ENCODE measurements around the gene TC2N. TPM values are rescaled to one million over a fixed set of nuclear protein-coding genes. Genes with fewer than 3 reads are reported as not detected.

Gene TC2N
- total RNA-seq, 4 donors from 2014 or later = 28.0 to 61.7 (median 33.4) TPM

- WGBS = 41% methylated on average over 7 of the region's 8 CpGs
- H3K4me1 ChIP-seq = peaks cover 18% of the 10 kb centered on the region
- H3K9me3 ChIP-seq = no peaks in the 10 kb centered on the region
- H3K27me3 ChIP-seq = no peaks in the 10 kb centered on the region
- no peak for DNase-seq (ENCODE audit: low spot score in 2 of 2)
- TF ChIP-seq POLR2AphosphoS5 (IDR thresholded peaks at IDR 0.05) = peak in 2 of 3 donors; percentile 57 to 84
- TF ChIP-seq, protein P1, sequence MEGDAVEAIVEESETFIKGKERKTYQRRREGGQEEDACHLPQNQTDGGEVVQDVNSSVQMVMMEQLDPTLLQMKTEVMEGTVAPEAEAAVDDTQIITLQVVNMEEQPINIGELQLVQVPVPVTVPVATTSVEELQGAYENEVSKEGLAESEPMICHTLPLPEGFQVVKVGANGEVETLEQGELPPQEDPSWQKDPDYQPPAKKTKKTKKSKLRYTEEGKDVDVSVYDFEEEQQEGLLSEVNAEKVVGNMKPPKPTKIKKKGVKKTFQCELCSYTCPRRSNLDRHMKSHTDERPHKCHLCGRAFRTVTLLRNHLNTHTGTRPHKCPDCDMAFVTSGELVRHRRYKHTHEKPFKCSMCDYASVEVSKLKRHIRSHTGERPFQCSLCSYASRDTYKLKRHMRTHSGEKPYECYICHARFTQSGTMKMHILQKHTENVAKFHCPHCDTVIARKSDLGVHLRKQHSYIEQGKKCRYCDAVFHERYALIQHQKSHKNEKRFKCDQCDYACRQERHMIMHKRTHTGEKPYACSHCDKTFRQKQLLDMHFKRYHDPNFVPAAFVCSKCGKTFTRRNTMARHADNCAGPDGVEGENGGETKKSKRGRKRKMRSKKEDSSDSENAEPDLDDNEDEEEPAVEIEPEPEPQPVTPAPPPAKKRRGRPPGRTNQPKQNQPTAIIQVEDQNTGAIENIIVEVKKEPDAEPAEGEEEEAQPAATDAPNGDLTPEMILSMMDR (IDR thresholded peaks at IDR 0.05) = no peak
- no peaks in the 10 kb centered on the region for H3K36me3 ChIP-seq
- H3K27ac ChIP-seq = no peak overlapping the region
- no peak overlapping the region for H3K4me3 ChIP-seq
Observed at GRCh38 chr14:91858536-91859275, 8.6 kb downstream of the TC2N start.

DNA sequence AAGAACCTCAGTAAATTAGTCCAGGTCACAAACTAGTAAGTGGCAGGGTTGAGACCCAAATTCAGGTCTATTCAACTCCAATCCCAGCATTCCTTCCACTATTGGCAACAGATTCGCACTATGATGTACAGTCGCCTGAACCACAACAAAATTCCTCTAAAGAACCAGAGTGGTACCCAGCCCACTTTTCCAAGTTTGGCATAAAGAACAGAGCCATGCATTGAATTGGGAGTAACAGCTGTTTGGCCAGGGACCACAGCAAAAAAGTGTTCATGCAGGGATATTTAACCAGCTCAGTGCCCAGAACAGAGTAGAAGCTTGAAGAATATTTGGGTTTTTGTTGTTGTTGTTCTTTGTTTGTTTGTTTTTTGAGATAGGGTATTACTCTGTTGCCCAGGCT, 9.7 kb downstream of the TC2N start:
- 89% methylated on average over 2 of the region's 2 CpGs for WGBS
- H3K9me3 ChIP-seq = no peaks in the 10 kb centered on the region
- DNase-seq (ENCODE audit: low spot score in 2 of 2) = no peak
- no peak overlapping the region for H3K27ac ChIP-seq
- peaks cover 20% of the 10 kb centered on the region for H3K4me1 ChIP-seq
- TF ChIP-seq, protein P1 (IDR thresholded peaks at IDR 0.05) = no peak
- TF ChIP-seq POLR2AphosphoS5 (IDR thresholded peaks at IDR 0.05) = no peak
- no peak for TF ChIP-seq EP300 (IDR thresholded peaks at IDR 0.05)
- TF ChIP-seq POLR2A (IDR thresholded peaks at IDR 0.05) = no peak
- no peaks in the 10 kb centered on the region for H3K27me3 ChIP-seq
- H3K4me3 ChIP-seq = no peak overlapping the region
- H3K36me3 ChIP-seq = no peaks in the 10 kb centered on the region

- H3K9me3 ChIP-seq = no peaks in the 10 kb centered on the region
- no peaks in the 10 kb centered on the region for H3K36me3 ChIP-seq
- peak overlapping the region; percentile 47 for H3K27ac ChIP-seq
- H3K4me3 ChIP-seq = no peak overlapping the region
- no peaks in the 10 kb centered on the region for H3K27me3 ChIP-seq
- H3K4me1 ChIP-seq = peaks cover 20% of the 10 kb centered on the region
- DNase-seq (ENCODE audit: low spot score in 2 of 2) = no peak
- 81% methylated on average over 2 of the region's 2 CpGs for WGBS
- TF ChIP-seq POLR2A (IDR thresholded peaks at IDR 0.05) (no peak), EP300 (IDR thresholded peaks at IDR 0.05) (no peak), POLR2AphosphoS5 (IDR thresholded peaks at IDR 0.05) (no peak)
- TF ChIP-seq, protein P1 (IDR thresholded peaks at IDR 0.05) = no peak
Observed at GRCh38 chr14:91854327-91854934, 12.9 kb downstream of the TC2N start.

DNA sequence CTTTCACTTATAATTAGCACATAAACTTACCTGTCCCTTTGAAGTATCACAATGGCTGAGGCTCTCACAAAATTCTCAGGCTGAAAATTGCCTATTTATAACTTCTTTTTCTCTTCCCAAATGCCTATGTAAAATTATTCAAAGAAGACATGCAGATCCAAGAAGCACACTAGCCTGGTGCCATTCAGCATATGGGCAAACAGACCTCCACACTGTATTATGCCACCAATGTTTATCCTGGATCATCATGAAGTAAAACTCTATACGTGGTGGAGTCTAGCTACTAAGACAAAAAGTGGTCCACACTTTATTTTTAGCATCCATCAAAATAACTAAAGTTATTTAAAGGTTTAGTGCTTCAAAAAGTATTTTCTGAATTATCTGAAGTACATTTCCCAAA, 15.8 kb downstream of the TC2N start:
- H3K27ac ChIP-seq = no peak overlapping the region
- H3K4me1 ChIP-seq = peaks cover 13% of the 10 kb centered on the region
- TF ChIP-seq POLR2A (IDR thresholded peaks at IDR 0.05) (no peak), EP300 (IDR thresholded peaks at IDR 0.05) (no peak), POLR2AphosphoS5 (IDR thresholded peaks at IDR 0.05) (no peak)
- TF ChIP-seq, protein P1 (IDR thresholded peaks at IDR 0.05) = no peak
- H3K9me3 ChIP-seq = no peaks in the 10 kb centered on the region
- no peak for DNase-seq (ENCODE audit: low spot score in 2 of 2)
- WGBS = 42% methylated on average over 1 of the region's 1 CpG
- H3K27me3 ChIP-seq = no peaks in the 10 kb centered on the region
- no peak overlapping the region for H3K4me3 ChIP-seq
- no peaks in the 10 kb centered on the region for H3K36me3 ChIP-seq

GRCh38 chr14:91848504-91849001, 18.8 kb downstream of the TC2N start:
- WGBS = 82% methylated on average over 4 of the region's 4 CpGs
- DNase-seq (ENCODE audit: low spot score in 2 of 2) = no peak
- no peaks in the 10 kb centered on the region for H3K36me3 ChIP-seq

More at GRCh38 chr14:91848504-91849001, 18.8 kb downstream of the TC2N start:
- Histone ChIP-seq H3K27ac (no peak overlapping the region), H3K9me3 (no peaks in the 10 kb centered on the region), H3K4me1 (peaks cover 7% of the 10 kb centered on the region), H3K27me3 (no peaks in the 10 kb centered on the region), H3K4me3 (no peak overlapping the region)
- TF ChIP-seq EP300 (IDR thresholded peaks at IDR 0.05) = no peak
- no peak for TF ChIP-seq POLR2A (IDR thresholded peaks at IDR 0.05)
- TF ChIP-seq, protein P1 (IDR thresholded peaks at IDR 0.05) = no peak
- TF ChIP-seq POLR2AphosphoS5 (IDR thresholded peaks at IDR 0.05) = no peak
